ENCODE data around the gene IFIT3.

The IFIT3 gene

GRCh38 chr10:89363729-89364442, 36.1 kb downstream of the IFIT3 start:
- TF ChIP-seq CTCF (IDR thresholded peaks at IDR 0.05), result no peak

GRCh38 chr10:89364531-89364930, 36.7 kb downstream of the IFIT3 start:
- Histone ChIP-seq H3K4me1 (peaks cover 10% of the 10 kb centered on the region), H3K36me3 (ENCODE audit: control insufficient read depth, insufficient read depth, low read length) (no peaks in the 10 kb centered on the region), H3K27ac (no peak overlapping the region), H3K79me2 (no peaks in the 10 kb centered on the region), H3K4me3 (ENCODE audit: low read depth, low read length) (no peak overlapping the region), H3K27me3 (ENCODE audit: control insufficient read depth, insufficient read depth, low read length) (no peaks in the 10 kb centered on the region), H2AFZ (no peak overlapping the region), H3K9me3 (ENCODE audit: control insufficient read depth, low read length) (no peaks in the 10 kb centered on the region), H3K4me2 (ENCODE audit: low read length) (no peak overlapping the region), H3K9ac (no peak overlapping the region)
- TF ChIP-seq CTCF (IDR thresholded peaks at IDR 0.05), result no peak

More at GRCh38 chr10:89363729-89364442, 36.1 kb downstream of the IFIT3 start:
- Histone ChIP-seq H2AFZ (peak overlapping the region; percentile 47), H3K79me2 (no peaks in the 10 kb centered on the region), H3K27ac (no peak overlapping the region), H3K9me3 (ENCODE audit: control insufficient read depth, low read length) (no peaks in the 10 kb centered on the region), H3K4me2 (ENCODE audit: low read length) (peak overlapping the region; percentile 11), H3K4me3 (ENCODE audit: low read depth, low read length) (no peak overlapping the region), H3K4me1 (peaks cover 10% of the 10 kb centered on the region), H3K36me3 (ENCODE audit: control insufficient read depth, insufficient read depth, low read length) (no peaks in the 10 kb centered on the region), H3K9ac (no peak overlapping the region), H3K27me3 (ENCODE audit: control insufficient read depth, insufficient read depth, low read length) (no peaks in the 10 kb centered on the region)

GRCh38 chr10:89367529-89367928, 39.7 kb downstream of the IFIT3 start:
- TF ChIP-seq CTCF (IDR thresholded peaks at IDR 0.05), result no peak
- Histone ChIP-seq H3K27ac (peak overlapping the region; percentile 25), H3K4me3 (ENCODE audit: low read depth, low read length) (no peak overlapping the region), H3K36me3 (ENCODE audit: control insufficient read depth, insufficient read depth, low read length) (no peaks in the 10 kb centered on the region), H3K4me1 (peaks cover 10% of the 10 kb centered on the region), H3K9me3 (ENCODE audit: control insufficient read depth, low read length) (no peaks in the 10 kb centered on the region), H3K27me3 (ENCODE audit: control insufficient read depth, insufficient read depth, low read length) (no peaks in the 10 kb centered on the region), H3K4me2 (ENCODE audit: low read length) (peak overlapping the region; percentile 21), H3K9ac (no peak overlapping the region), H2AFZ (peak overlapping the region; percentile 29), H3K79me2 (no peaks in the 10 kb centered on the region)

- TF ChIP-seq CTCF (IDR thresholded peaks at IDR 0.05), result no peak
- no peaks in the 10 kb centered on the region for H3K79me2 ChIP-seq
- no peaks in the 10 kb centered on the region for H3K27me3 ChIP-seq (ENCODE audit: control insufficient read depth, insufficient read depth, low read length)
- peaks cover 10% of the 10 kb centered on the region for H3K4me1 ChIP-seq
- H2AFZ ChIP-seq, result peak overlapping the region; percentile 29
- H3K36me3 ChIP-seq (ENCODE audit: control insufficient read depth, insufficient read depth, low read length), result no peaks in the 10 kb centered on the region
- H3K4me2 ChIP-seq (ENCODE audit: low read length), result no peak overlapping the region
- no peaks in the 10 kb centered on the region for H3K9me3 ChIP-seq (ENCODE audit: control insufficient read depth, low read length)
- no peak overlapping the region for H3K4me3 ChIP-seq (ENCODE audit: low read depth, low read length)
- no peak overlapping the region for H3K9ac ChIP-seq
- peak overlapping the region; percentile 25 for H3K27ac ChIP-seq
Observed at GRCh38 chr10:89368129-89368528, 40.3 kb downstream of the IFIT3 start.
